H9 (cell line): ENCODE measurements around the gene DAND5. TPM values are rescaled to one million over a fixed set of nuclear protein-coding genes. Genes with fewer than 3 reads are reported as not detected.
A peak's percentile ranks its signal among the peaks of the same experiment; 100 is the strongest.

Experiments
- DNase-seq: peaks from one replicate; pipeline ENCODE4 v3.0.0-alpha.2; 2017
- H2AFZ ChIP-seq: one replicate; pipeline ENCODE4 v1.6.1; 2013; ENCODE audit warnings: mild to moderate bottlenecking, low read length, control low read depth, moderate library complexity
- H2AK5ac ChIP-seq: 2 replicates; pipeline ENCODE4 v1.6.1; 2013; ENCODE audit warnings: low read length, control low read depth, mixed read lengths; ENCODE audit not compliant: insufficient read length
- H2BK120ac ChIP-seq: one replicate; pipeline ENCODE4 v1.6.1; 2013; ENCODE audit warnings: low read depth, mild to moderate bottlenecking, low read length, control low read depth, inconsistent platforms; ENCODE audit not compliant: poor library complexity, severe bottlenecking
- H2BK12ac ChIP-seq: 2 replicates; pipeline ENCODE4 v1.6.1; 2013; ENCODE audit warnings: low read length, control low read depth, mixed read lengths, low read depth; ENCODE audit not compliant: insufficient read length
- H2BK15ac ChIP-seq: 2 replicates; pipeline ENCODE4 v1.6.1; 2013; ENCODE audit warnings: low read depth, low read length, control low read depth
- H2BK20ac ChIP-seq: one replicate; pipeline ENCODE4 v1.6.1; 2013; ENCODE audit warnings: low read depth, mild to moderate bottlenecking, low read length, control low read depth, inconsistent platforms; ENCODE audit not compliant: poor library complexity, severe bottlenecking
- H2BK5ac ChIP-seq: 2 replicates; pipeline ENCODE4 v1.6.1; 2013; ENCODE audit warnings: low read length, control low read depth, mixed read lengths; ENCODE audit not compliant: insufficient read length
- H3K14ac ChIP-seq: 2 replicates; pipeline ENCODE4 v1.6.1; 2013; ENCODE audit warnings: low read length, control low read depth; ENCODE audit not compliant: insufficient read depth
- H3K18ac ChIP-seq: 2 replicates; pipeline ENCODE4 v1.6.1; 2013; ENCODE audit warnings: low read depth, mild to moderate bottlenecking, mixed read lengths, low read length, control low read depth; ENCODE audit not compliant: insufficient read length
- H3K23ac ChIP-seq: 2 replicates; pipeline ENCODE4 v1.6.1; 2013; ENCODE audit warnings: low read length, control low read depth, mixed read lengths, low read depth; ENCODE audit not compliant: insufficient read length
- H3K23me2 ChIP-seq: 2 replicates; pipeline ENCODE4 v1.6.1; 2013; ENCODE audit warnings: low read depth, mild to moderate bottlenecking, mixed read lengths, low read length, control low read depth; ENCODE audit not compliant: insufficient read length, poor library complexity, severe bottlenecking
- H3K27ac ChIP-seq: 2 replicates; pipeline ENCODE4 v1.5.1; 2013; ENCODE audit warnings: low read length, control low read depth, mixed read lengths, low read depth; ENCODE audit not compliant: insufficient read length
- H3K27me3 ChIP-seq: 2 replicates; pipeline ENCODE4 v1.6.1; 2013; ENCODE audit warnings: low read length, control low read depth, inconsistent platforms; ENCODE audit not compliant: insufficient read depth
- H3K4ac ChIP-seq: 2 replicates; pipeline ENCODE4 v1.6.1; 2013; ENCODE audit warnings: low read depth, mild to moderate bottlenecking, control low read depth, inconsistent platforms, low read length, moderate library complexity
- H3K4me1 ChIP-seq: 2 replicates; pipeline ENCODE4 v1.6.1; 2013; ENCODE audit warnings: low read length, control low read depth, inconsistent platforms; ENCODE audit not compliant: insufficient read depth
- H3K4me2 ChIP-seq: 2 replicates; pipeline ENCODE4 v1.6.1; 2013; ENCODE audit warnings: low read length, control low read depth, mixed read lengths; ENCODE audit not compliant: insufficient read length, insufficient read depth
- H3K56ac ChIP-seq: 2 replicates; pipeline ENCODE4 v1.6.1; 2013; ENCODE audit warnings: low read depth, mild to moderate bottlenecking, mixed read lengths, low read length, control low read depth; ENCODE audit not compliant: insufficient read length
- H3K79me1 ChIP-seq: 2 replicates; pipeline ENCODE4 v1.6.1; 2013; ENCODE audit warnings: low read depth, mild to moderate bottlenecking, moderate library complexity, low read length, control low read depth, inconsistent platforms; ENCODE audit not compliant: insufficient read depth, poor library complexity, severe bottlenecking
- H3K79me2 ChIP-seq: 2 replicates; pipeline ENCODE4 v1.6.1; 2013; ENCODE audit warnings: low read length, control low read depth, inconsistent platforms; ENCODE audit not compliant: insufficient read depth
- H3K9ac ChIP-seq: 2 replicates; pipeline ENCODE4 v1.6.1; 2013; ENCODE audit warnings: low read length, control low read depth, mixed read lengths; ENCODE audit not compliant: insufficient read length; ENCODE audit errors: extremely low read depth
- H3K9me3 ChIP-seq: one replicate; pipeline ENCODE4 v1.6.1; 2013; ENCODE audit warnings: low read depth, low read length, inconsistent platforms; ENCODE audit not compliant: control insufficient read depth
- H3T11ph ChIP-seq: one replicate; pipeline ENCODE4 v1.6.1; 2013; ENCODE audit warnings: mild to moderate bottlenecking, low read length, control low read depth, inconsistent platforms
- H4K20me1 ChIP-seq: one replicate; pipeline ENCODE4 v1.6.1; 2013; ENCODE audit not compliant: control insufficient read depth, insufficient read length, insufficient read depth
- H4K5ac ChIP-seq: 2 replicates; pipeline ENCODE4 v1.6.1; 2013; ENCODE audit warnings: low read depth, mild to moderate bottlenecking, mixed read lengths, low read length, control low read depth; ENCODE audit not compliant: insufficient read length
- H4K8ac ChIP-seq: replicated peaks from 2 replicates; pipeline ENCODE4 v1.6.1; 2013; ENCODE audit warnings: low read length, control low read depth, mixed read lengths, low read depth; ENCODE audit not compliant: insufficient read length
- H4K91ac ChIP-seq: 2 replicates; pipeline ENCODE4 v1.6.1; 2013; ENCODE audit warnings: low read depth, mild to moderate bottlenecking, moderate library complexity, mixed read lengths, low read length, control low read depth; ENCODE audit not compliant: insufficient read length
- H3K27ac Mint-ChIP-seq, 3 experiments: 2 replicates in 2 of 3; 3 replicates in 1 of 3; pipeline ENCODE4 v1.8.0; 2020 to 2021; ENCODE audit warnings: mixed read lengths in 3 of 3, mild to moderate bottlenecking in 1 of 3, moderate library complexity in 1 of 3
- H3K27me3 Mint-ChIP-seq: 2 replicates; pipeline ENCODE4 v1.8.0; 2021; ENCODE audit warnings: low read depth, mild to moderate bottlenecking, moderate library complexity, mixed read lengths
- H3K36me3 Mint-ChIP-seq, 3 experiments: 2 replicates in 2 of 3; 3 replicates in 1 of 3; pipeline ENCODE4 v1.8.0; 2020 to 2021; ENCODE audit warnings: low read depth in 3 of 3, mixed read lengths in 3 of 3; ENCODE audit not compliant: insufficient read depth in 1 of 3
- H3K4me1 Mint-ChIP-seq, 2 experiments: 2 replicates each; pipeline ENCODE4 v1.8.0; 2020; ENCODE audit warnings: mixed read lengths in 2 of 2
- H3K4me3 Mint-ChIP-seq, 2 experiments: 2 replicates in 1 of 2; 3 replicates in 1 of 2; pipeline ENCODE4 v1.8.0; 2020 to 2021; ENCODE audit warnings: mild to moderate bottlenecking in 2 of 2, mixed read lengths in 2 of 2, moderate library complexity in 1 of 2
- H3K9me3 Mint-ChIP-seq, 2 experiments: 2 replicates in 1 of 2; 3 replicates in 1 of 2; pipeline ENCODE4 v1.8.0; 2020; ENCODE audit warnings: mild to moderate bottlenecking in 2 of 2, mixed read lengths in 2 of 2, moderate library complexity in 1 of 2
- WGBS: extraction: QIAGEN DNeasy Blood & Tissue Kit; methylation state at CpG from one replicate; pipeline ENCODE4 v1.1.7; 2013; ENCODE audit warnings: missing lambda C conversion rate, low lambda C conversion rate, mixed read lengths; ENCODE audit not compliant: insufficient read length; ENCODE audit errors: extremely low coverage; 5-methylcytosine and 5-hydroxymethylcytosine counted together
- total RNA-seq: library from RNA; stranded (reverse); gene quantifications from 2 replicates; pipeline ENCODE4 v1.2.1, GENCODE V29; 2021
- TF ChIP-seq, protein P1 (sequence below): fragments of 200-600 bp; sonication (generic); conservative IDR thresholded peaks from 3 replicates; pipeline ENCODE4 v1.8.0; 2021; ENCODE audit warnings: antibody characterized with exemption, mild to moderate bottlenecking

Gene DAND5
- total RNA-seq, 1 experiment from 2014 or later = 0.11 TPM

DNA sequence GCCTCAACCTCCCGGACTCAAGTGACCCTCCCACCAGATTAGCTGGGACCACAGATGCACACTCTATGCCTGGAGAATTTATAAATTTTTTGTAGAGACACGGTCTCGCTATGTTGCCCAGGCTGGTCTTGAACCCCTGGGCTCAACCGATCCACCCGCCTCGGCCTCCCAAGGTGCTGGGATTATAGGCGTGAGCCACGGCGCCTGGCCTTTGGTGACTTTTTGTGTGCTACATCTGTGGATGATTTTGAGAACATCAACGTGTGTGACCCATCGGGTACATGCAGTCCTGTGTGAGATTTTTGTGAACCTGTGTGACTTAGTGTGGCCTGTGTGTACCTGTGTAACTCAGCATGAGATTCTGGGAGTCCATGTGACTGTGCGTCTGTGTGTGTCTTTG lies 17.4 kb downstream of the DAND5 start:
- H3K79me1 ChIP-seq = no peaks in the 10 kb centered on the region
- H3K23me2 ChIP-seq = no peaks in the 10 kb centered on the region
- H2BK5ac ChIP-seq = no peak overlapping the region
- WGBS = no CpG with 5 or more reads among the region's 12 CpGs
- no peak overlapping the region for H4K8ac ChIP-seq
- Mint-ChIP-seq H3K27me3 (peaks cover 14% of the 10 kb centered on the region), H3K27ac (no peak overlapping the region), H3K4me3 (peak overlapping the region in 1 of 2 experiments; percentile 22; a peak in 1 of 5 replicates), H3K9me3 (no peaks in the 10 kb centered on the region; a peak in 2 of 5 replicates), H3K4me1 (peaks cover 8 to 12% of the 10 kb centered on the region in 2 experiments), H3K36me3 (no peaks in the 10 kb centered on the region)
- peaks cover 10% of the 10 kb centered on the region; the same call in 1 of the 2 replicates for H3K27me3 ChIP-seq
- no peak for DNase-seq
- H2BK20ac ChIP-seq = no peak overlapping the region
- no peak overlapping the region for H2BK12ac ChIP-seq
- no peak overlapping the region for H3K56ac ChIP-seq
- H3K27ac ChIP-seq = no peak overlapping the region
- H3K18ac ChIP-seq = no peak overlapping the region
- H2BK15ac ChIP-seq = no peak overlapping the region
- H3K4ac ChIP-seq = no peak overlapping the region
- H3K79me2 ChIP-seq = no peaks in the 10 kb centered on the region
- no peak overlapping the region for H3K9ac ChIP-seq
- H2BK120ac ChIP-seq = no peak overlapping the region
- H4K5ac ChIP-seq = no peak overlapping the region
- no peak overlapping the region for H3K14ac ChIP-seq
- H3K4me1 ChIP-seq = no peaks in the 10 kb centered on the region
- H3T11ph ChIP-seq = no peak overlapping the region
- TF ChIP-seq, protein P1, sequence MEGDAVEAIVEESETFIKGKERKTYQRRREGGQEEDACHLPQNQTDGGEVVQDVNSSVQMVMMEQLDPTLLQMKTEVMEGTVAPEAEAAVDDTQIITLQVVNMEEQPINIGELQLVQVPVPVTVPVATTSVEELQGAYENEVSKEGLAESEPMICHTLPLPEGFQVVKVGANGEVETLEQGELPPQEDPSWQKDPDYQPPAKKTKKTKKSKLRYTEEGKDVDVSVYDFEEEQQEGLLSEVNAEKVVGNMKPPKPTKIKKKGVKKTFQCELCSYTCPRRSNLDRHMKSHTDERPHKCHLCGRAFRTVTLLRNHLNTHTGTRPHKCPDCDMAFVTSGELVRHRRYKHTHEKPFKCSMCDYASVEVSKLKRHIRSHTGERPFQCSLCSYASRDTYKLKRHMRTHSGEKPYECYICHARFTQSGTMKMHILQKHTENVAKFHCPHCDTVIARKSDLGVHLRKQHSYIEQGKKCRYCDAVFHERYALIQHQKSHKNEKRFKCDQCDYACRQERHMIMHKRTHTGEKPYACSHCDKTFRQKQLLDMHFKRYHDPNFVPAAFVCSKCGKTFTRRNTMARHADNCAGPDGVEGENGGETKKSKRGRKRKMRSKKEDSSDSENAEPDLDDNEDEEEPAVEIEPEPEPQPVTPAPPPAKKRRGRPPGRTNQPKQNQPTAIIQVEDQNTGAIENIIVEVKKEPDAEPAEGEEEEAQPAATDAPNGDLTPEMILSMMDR = no peak
- no peak overlapping the region for H4K91ac ChIP-seq
- no peak overlapping the region for H3K23ac ChIP-seq
- H2AFZ ChIP-seq = no peak overlapping the region
- H3K4me2 ChIP-seq = no peak overlapping the region
- no peak overlapping the region for H2AK5ac ChIP-seq
- H4K20me1 ChIP-seq = no peaks in the 10 kb centered on the region
- no peaks in the 10 kb centered on the region for H3K9me3 ChIP-seq
